H9 (cell line): Measurements from ENCODE around the gene CABLES1. TPM values are rescaled to one million over a fixed set of nuclear protein-coding genes. Genes with fewer than 3 reads are reported as not detected.

ENCODE experiments used
- DNase-seq: peaks from one replicate; pipeline ENCODE4 v3.0.0-alpha.2; 2017
- H2AFZ ChIP-seq: one replicate; pipeline ENCODE4 v1.6.1; 2013; ENCODE audit warnings: mild to moderate bottlenecking, low read length, control low read depth, moderate library complexity
- H2AK5ac ChIP-seq: 2 replicates; pipeline ENCODE4 v1.6.1; 2013; ENCODE audit warnings: low read length, control low read depth, mixed read lengths; ENCODE audit not compliant: insufficient read length
- H2BK120ac ChIP-seq: one replicate; pipeline ENCODE4 v1.6.1; 2013; ENCODE audit warnings: low read depth, mild to moderate bottlenecking, low read length, control low read depth, inconsistent platforms; ENCODE audit not compliant: poor library complexity, severe bottlenecking
- H2BK12ac ChIP-seq: 2 replicates; pipeline ENCODE4 v1.6.1; 2013; ENCODE audit warnings: low read length, control low read depth, mixed read lengths, low read depth; ENCODE audit not compliant: insufficient read length
- H2BK15ac ChIP-seq: 2 replicates; pipeline ENCODE4 v1.6.1; 2013; ENCODE audit warnings: low read depth, low read length, control low read depth
- H2BK20ac ChIP-seq: one replicate; pipeline ENCODE4 v1.6.1; 2013; ENCODE audit warnings: low read depth, mild to moderate bottlenecking, low read length, control low read depth, inconsistent platforms; ENCODE audit not compliant: poor library complexity, severe bottlenecking
- H2BK5ac ChIP-seq: 2 replicates; pipeline ENCODE4 v1.6.1; 2013; ENCODE audit warnings: low read length, control low read depth, mixed read lengths; ENCODE audit not compliant: insufficient read length
- H3K14ac ChIP-seq: 2 replicates; pipeline ENCODE4 v1.6.1; 2013; ENCODE audit warnings: low read length, control low read depth; ENCODE audit not compliant: insufficient read depth
- H3K18ac ChIP-seq: 2 replicates; pipeline ENCODE4 v1.6.1; 2013; ENCODE audit warnings: low read depth, mild to moderate bottlenecking, mixed read lengths, low read length, control low read depth; ENCODE audit not compliant: insufficient read length
- H3K23ac ChIP-seq: 2 replicates; pipeline ENCODE4 v1.6.1; 2013; ENCODE audit warnings: low read length, control low read depth, mixed read lengths, low read depth; ENCODE audit not compliant: insufficient read length
- H3K23me2 ChIP-seq: 2 replicates; pipeline ENCODE4 v1.6.1; 2013; ENCODE audit warnings: low read depth, mild to moderate bottlenecking, mixed read lengths, low read length, control low read depth; ENCODE audit not compliant: insufficient read length, poor library complexity, severe bottlenecking
- H3K27ac ChIP-seq: 2 replicates; pipeline ENCODE4 v1.5.1; 2013; ENCODE audit warnings: low read length, control low read depth, mixed read lengths, low read depth; ENCODE audit not compliant: insufficient read length
- H3K27me3 ChIP-seq: 2 replicates; pipeline ENCODE4 v1.6.1; 2013; ENCODE audit warnings: low read length, control low read depth, inconsistent platforms; ENCODE audit not compliant: insufficient read depth
- H3K4ac ChIP-seq: 2 replicates; pipeline ENCODE4 v1.6.1; 2013; ENCODE audit warnings: low read depth, mild to moderate bottlenecking, control low read depth, inconsistent platforms, low read length, moderate library complexity
- H3K4me1 ChIP-seq: 2 replicates; pipeline ENCODE4 v1.6.1; 2013; ENCODE audit warnings: low read length, control low read depth, inconsistent platforms; ENCODE audit not compliant: insufficient read depth
- H3K4me2 ChIP-seq: 2 replicates; pipeline ENCODE4 v1.6.1; 2013; ENCODE audit warnings: low read length, control low read depth, mixed read lengths; ENCODE audit not compliant: insufficient read length, insufficient read depth
- H3K56ac ChIP-seq: 2 replicates; pipeline ENCODE4 v1.6.1; 2013; ENCODE audit warnings: low read depth, mild to moderate bottlenecking, mixed read lengths, low read length, control low read depth; ENCODE audit not compliant: insufficient read length
- H3K79me1 ChIP-seq: 2 replicates; pipeline ENCODE4 v1.6.1; 2013; ENCODE audit warnings: low read depth, mild to moderate bottlenecking, moderate library complexity, low read length, control low read depth, inconsistent platforms; ENCODE audit not compliant: insufficient read depth, poor library complexity, severe bottlenecking
- H3K79me2 ChIP-seq: 2 replicates; pipeline ENCODE4 v1.6.1; 2013; ENCODE audit warnings: low read length, control low read depth, inconsistent platforms; ENCODE audit not compliant: insufficient read depth
- H3K9ac ChIP-seq: 2 replicates; pipeline ENCODE4 v1.6.1; 2013; ENCODE audit warnings: low read length, control low read depth, mixed read lengths; ENCODE audit not compliant: insufficient read length; ENCODE audit errors: extremely low read depth
- H3K9me3 ChIP-seq: one replicate; pipeline ENCODE4 v1.6.1; 2013; ENCODE audit warnings: low read depth, low read length, inconsistent platforms; ENCODE audit not compliant: control insufficient read depth
- H3T11ph ChIP-seq: one replicate; pipeline ENCODE4 v1.6.1; 2013; ENCODE audit warnings: mild to moderate bottlenecking, low read length, control low read depth, inconsistent platforms
- H4K20me1 ChIP-seq: one replicate; pipeline ENCODE4 v1.6.1; 2013; ENCODE audit not compliant: control insufficient read depth, insufficient read length, insufficient read depth
- H4K5ac ChIP-seq: 2 replicates; pipeline ENCODE4 v1.6.1; 2013; ENCODE audit warnings: low read depth, mild to moderate bottlenecking, mixed read lengths, low read length, control low read depth; ENCODE audit not compliant: insufficient read length
- H4K8ac ChIP-seq: replicated peaks from 2 replicates; pipeline ENCODE4 v1.6.1; 2013; ENCODE audit warnings: low read length, control low read depth, mixed read lengths, low read depth; ENCODE audit not compliant: insufficient read length
- H4K91ac ChIP-seq: 2 replicates; pipeline ENCODE4 v1.6.1; 2013; ENCODE audit warnings: low read depth, mild to moderate bottlenecking, moderate library complexity, mixed read lengths, low read length, control low read depth; ENCODE audit not compliant: insufficient read length
- H3K27ac Mint-ChIP-seq, 3 experiments: 2 replicates in 2 of 3; 3 replicates in 1 of 3; pipeline ENCODE4 v1.8.0; 2020 to 2021; ENCODE audit warnings: mixed read lengths in 3 of 3, mild to moderate bottlenecking in 1 of 3, moderate library complexity in 1 of 3
- H3K27me3 Mint-ChIP-seq: 2 replicates; pipeline ENCODE4 v1.8.0; 2021; ENCODE audit warnings: low read depth, mild to moderate bottlenecking, moderate library complexity, mixed read lengths
- H3K36me3 Mint-ChIP-seq, 3 experiments: 2 replicates in 2 of 3; 3 replicates in 1 of 3; pipeline ENCODE4 v1.8.0; 2020 to 2021; ENCODE audit warnings: low read depth in 3 of 3, mixed read lengths in 3 of 3; ENCODE audit not compliant: insufficient read depth in 1 of 3
- H3K4me1 Mint-ChIP-seq, 2 experiments: 2 replicates each; pipeline ENCODE4 v1.8.0; 2020; ENCODE audit warnings: mixed read lengths in 2 of 2
- H3K4me3 Mint-ChIP-seq, 2 experiments: 2 replicates in 1 of 2; 3 replicates in 1 of 2; pipeline ENCODE4 v1.8.0; 2020 to 2021; ENCODE audit warnings: mild to moderate bottlenecking in 2 of 2, mixed read lengths in 2 of 2, moderate library complexity in 1 of 2
- H3K9me3 Mint-ChIP-seq, 2 experiments: 2 replicates in 1 of 2; 3 replicates in 1 of 2; pipeline ENCODE4 v1.8.0; 2020; ENCODE audit warnings: mild to moderate bottlenecking in 2 of 2, mixed read lengths in 2 of 2, moderate library complexity in 1 of 2
- CTCF ChIP-seq: fragments of 200-600 bp; sonication (generic); conservative IDR thresholded peaks from 3 replicates; pipeline ENCODE4 v1.8.0; 2021; ENCODE audit warnings: antibody characterized with exemption, mild to moderate bottlenecking
- WGBS: extraction: QIAGEN DNeasy Blood & Tissue Kit; methylation state at CpG from one replicate; pipeline ENCODE4 v1.1.7; 2013; ENCODE audit warnings: missing lambda C conversion rate, low lambda C conversion rate, mixed read lengths; ENCODE audit not compliant: insufficient read length; ENCODE audit errors: extremely low coverage; 5-methylcytosine and 5-hydroxymethylcytosine counted together
- total RNA-seq: library from RNA; stranded (reverse); gene quantifications from 2 replicates; pipeline ENCODE4 v1.2.1, GENCODE V29; 2021

CABLES1 gene
- total RNA-seq, 1 experiment from 2014 or later, result 27.1 TPM

- H3K27ac ChIP-seq, result no peak overlapping the region
- H2AK5ac ChIP-seq, result no peak overlapping the region
- H3K23ac ChIP-seq, result no peak overlapping the region
- H3K18ac ChIP-seq, result no peak overlapping the region
- no peak overlapping the region for H4K5ac ChIP-seq
- H3K4me1 Mint-ChIP-seq, result peaks cover 23 to 29% of the 10 kb centered on the region in 2 experiments
- no peaks in the 10 kb centered on the region for H3K23me2 ChIP-seq
- peaks cover 4% of the 10 kb centered on the region for H3K79me1 ChIP-seq
- H3K9me3 ChIP-seq, result no peaks in the 10 kb centered on the region
- DNase-seq, result no peak
- peak overlapping the region in 1 of 3 experiments; percentile 29; a peak in 1 of 7 replicates for H3K27ac Mint-ChIP-seq
- no peak overlapping the region for H2BK5ac ChIP-seq
- no peak overlapping the region for H3K9ac ChIP-seq
- no peak overlapping the region for H2BK120ac ChIP-seq
- no peak overlapping the region for H3K4ac ChIP-seq
- 0 out of 3 replicates have a peak, but pooled peaks have one; percentile 15 for TF ChIP-seq CTCF
- H3K79me2 ChIP-seq, result peaks cover 12% of the 10 kb centered on the region; the same call in 1 of the 2 replicates
- no peaks in the 10 kb centered on the region for H3K27me3 ChIP-seq
- H4K91ac ChIP-seq, result no peak overlapping the region
- H2BK15ac ChIP-seq, result no peak overlapping the region
- H3K9me3 Mint-ChIP-seq, result no peaks in the 10 kb centered on the region
- H2BK20ac ChIP-seq, result no peak overlapping the region
- WGBS, result no CpG with 5 or more reads among the region's 5 CpGs
- no peak overlapping the region for H2BK12ac ChIP-seq
- H3K4me1 ChIP-seq, result peaks cover 5% of the 10 kb centered on the region; the same call in 1 of the 2 replicates
- no peaks in the 10 kb centered on the region for H4K20me1 ChIP-seq
- H3T11ph ChIP-seq, result no peak overlapping the region
- no peaks in the 10 kb centered on the region for H3K27me3 Mint-ChIP-seq
- no peak overlapping the region for H3K14ac ChIP-seq
- no peak overlapping the region for H2AFZ ChIP-seq
- H3K36me3 Mint-ChIP-seq, result peaks cover 0 to 3% (median 0%) of the 10 kb centered on the region in 3 experiments; a peak in 1 of 7 replicates
- H3K56ac ChIP-seq, result no peak overlapping the region
- no peak overlapping the region for H3K4me2 ChIP-seq
- no peak overlapping the region for H4K8ac ChIP-seq
- no peak overlapping the region for H3K4me3 Mint-ChIP-seq
These were observed 19.7 kb downstream of the CABLES1 start for GRCh38 chr18:23154823-23155500.
